Mucosa of descending colon (tissue), 3 donors: ENCODE results near the gene ETS1. TPM values are rescaled to one million over a fixed set of nuclear protein-coding genes. Genes with fewer than 3 reads are reported as not detected.

ENCODE experiments used
- ATAC-seq: fragments of 200-7000 bp; cut with Tn5 transposase; one replicate; pipeline ENCODE4 v1.9.1; 2020; ENCODE audit warnings: mild to moderate bottlenecking, moderate library complexity
- DNase-seq, 3 donors: peaks; one replicate each; pipeline ENCODE4 v3.0.0-alpha.2; 2020
- H3K36me3 ChIP-seq: fragments of 200-600 bp; one replicate; pipeline ENCODE4 v1.8.0; 2021; ENCODE audit warnings: low read depth, mild to moderate bottlenecking
- H3K4me1 ChIP-seq: fragments of 200-600 bp; one replicate; pipeline ENCODE4 v1.8.0; 2021; ENCODE audit warnings: low read depth, mild to moderate bottlenecking
- H3K4me3 ChIP-seq: fragments of 200-600 bp; one replicate; pipeline ENCODE4 v1.8.0; 2021; ENCODE audit warnings: mild to moderate bottlenecking
- H3K9me3 ChIP-seq: fragments of 200-600 bp; one replicate; pipeline ENCODE4 v1.8.0; 2021; ENCODE audit warnings: mild to moderate bottlenecking
- CTCF ChIP-seq: fragments of 200-600 bp; IDR thresholded peaks from one replicate; pipeline ENCODE4 v1.8.0; 2022; ENCODE audit warnings: antibody characterized with exemption, mild to moderate bottlenecking
- intact Hi-C, 2 donors: fragments of 100-400 bp; cut with DNase I in 1 of 2; cut with micrococcal nuclease in 1 of 2; formaldehyde crosslinking; loops; one replicate each; pipeline versions ENCODE4 v1.11.0 to v1.11.1; 2022; cut with DNase I, micrococcal nuclease
- total RNA-seq, 3 donors: library from RNA; stranded (reverse); fragmentation: NEBNext Ultra II Directional in 2 of 3; extraction: Animal tissue kit (Norgen Biotek cat#: 25700) in 2 of 3; gene quantifications; one replicate each; pipeline versions ENCODE4 v1.2.1 to v1.2.4, GENCODE V29; 2021 to 2023
- donor health status: DM: no; HTN: no; CAD: no; lungs with moderate emphysema.
- donor health status: DM: no; HTN: no; CAD: no.
- donor health status: DM: no; HTN: yes; CAD: no.

The ETS1 gene
- total RNA-seq, 3 donors from 2014 or later: 36.5 to 41.2 (median 38.6) TPM

GRCh38 chr11:128503245-128503991, 83.9 kb downstream of the ETS1 start:
- no peaks in the 10 kb centered on the region for H3K36me3 ChIP-seq
- no peak for DNase-seq
- H3K4me1 ChIP-seq: peaks cover 64% of the 10 kb centered on the region
- H3K9me3 ChIP-seq: no peaks in the 10 kb centered on the region
- intact Hi-C loops: no loop called here
- H3K4me3 ChIP-seq: no peak overlapping the region
- ATAC-seq: no peak
- no peak for TF ChIP-seq CTCF

- TF ChIP-seq CTCF: no peak
- Histone ChIP-seq H3K4me1 (peaks cover 63% of the 10 kb centered on the region), H3K36me3 (no peaks in the 10 kb centered on the region), H3K9me3 (no peaks in the 10 kb centered on the region), H3K4me3 (no peak overlapping the region)
- intact Hi-C loops: no loop called here
- DNase-seq (peak in 2 of 3 donors; percentile 37 to 51), ATAC-seq (no peak)
Measured at GRCh38 chr11:128502726-128503125, 84.6 kb downstream of the ETS1 start.

GRCh38 chr11:128501632-128502549, 85.5 kb downstream of the ETS1 start:
- no peaks in the 10 kb centered on the region for H3K36me3 ChIP-seq
- no peaks in the 10 kb centered on the region for H3K9me3 ChIP-seq
- TF ChIP-seq CTCF: no peak
- peaks cover 59% of the 10 kb centered on the region for H3K4me1 ChIP-seq
- no peak overlapping the region for H3K4me3 ChIP-seq
- DNase-seq: peak in 1 of 3 donors; percentile 52
- intact Hi-C loops: no loop called here
- ATAC-seq: peak; percentile 56

- Histone ChIP-seq H3K9me3 (no peaks in the 10 kb centered on the region), H3K4me1 (peaks cover 61% of the 10 kb centered on the region), H3K4me3 (no peak overlapping the region), H3K36me3 (no peaks in the 10 kb centered on the region)
- ATAC-seq (no peak), DNase-seq (no peak)
- TF ChIP-seq CTCF: no peak
- intact Hi-C loops: no loop called here
Measured at GRCh38 chr11:128501008-128501407, 86.3 kb downstream of the ETS1 start.

- H3K4me1 ChIP-seq: peaks cover 61% of the 10 kb centered on the region
- ATAC-seq (no peak), DNase-seq (no peak)
- no peak for TF ChIP-seq CTCF
- H3K36me3 ChIP-seq: no peaks in the 10 kb centered on the region
- H3K4me3 ChIP-seq: no peak overlapping the region
- H3K9me3 ChIP-seq: no peaks in the 10 kb centered on the region
- intact Hi-C loops: no loop called here
Measured at GRCh38 chr11:128500493-128500892, 86.9 kb downstream of the ETS1 start.
